ENCODE results near the gene ATP8B3.
A peak's percentile ranks its signal among the peaks of the same experiment; 100 is the strongest.

Gene ATP8B3

GRCh38 chr19:1855828-1856255, 43.8 kb upstream of the ATP8B3 start:
- in situ Hi-C loops (cut with HindIII; ENCODE audit: low pct_unique_long_range_greater_than_20kb, low sequenced_read_pairs), result no loop called here
- no peak for TF ChIP-seq JUND (IDR thresholded peaks at IDR 0.05; ENCODE audit: low read depth)
- DNase-seq (ENCODE audit: low read depth in 1 of 2, low spot score in 1 of 2), result no peak

- TF ChIP-seq JUND (IDR thresholded peaks at IDR 0.05; ENCODE audit: low read depth), result no peak
- peak; percentile 92 to 96 for DNase-seq (ENCODE audit: low read depth in 1 of 2, low spot score in 1 of 2)
Observed at GRCh38 chr19:1855040-1855827, 43.2 kb upstream of the ATP8B3 start.

GRCh38 chr19:1854542-1855039, 42.5 kb upstream of the ATP8B3 start:
- in situ Hi-C loops (cut with HindIII; ENCODE audit: low pct_unique_long_range_greater_than_20kb, low sequenced_read_pairs), result no loop called here
- DNase-seq (ENCODE audit: low read depth in 1 of 2, low spot score in 1 of 2), result peak in 1 of 2 experiments; percentile 81
- no peak for TF ChIP-seq JUND (IDR thresholded peaks at IDR 0.05; ENCODE audit: low read depth)

More at GRCh38 chr19:1855040-1855827, 43.2 kb upstream of the ATP8B3 start:
- in situ Hi-C loops (cut with HindIII; ENCODE audit: low pct_unique_long_range_greater_than_20kb, low sequenced_read_pairs), result no loop called here

- DNase-seq (ENCODE audit: low read depth in 1 of 2, low spot score in 1 of 2), result no peak
- TF ChIP-seq JUND (IDR thresholded peaks at IDR 0.05; ENCODE audit: low read depth), result no peak
- in situ Hi-C loops (cut with HindIII; ENCODE audit: low pct_unique_long_range_greater_than_20kb, low sequenced_read_pairs), result no loop called here
Observed at GRCh38 chr19:1854039-1854541, 42.0 kb upstream of the ATP8B3 start.

GRCh38 chr19:1853295-1854038, 41.4 kb upstream of the ATP8B3 start:
- peak; percentile 82 to 90 for DNase-seq (ENCODE audit: low read depth in 1 of 2, low spot score in 1 of 2)
- in situ Hi-C loops (cut with HindIII; ENCODE audit: low pct_unique_long_range_greater_than_20kb, low sequenced_read_pairs), result no loop called here
- no peak for TF ChIP-seq JUND (IDR thresholded peaks at IDR 0.05; ENCODE audit: low read depth)

GRCh38 chr19:1852581-1853128, 40.6 kb upstream of the ATP8B3 start:
- no peak for TF ChIP-seq JUND (IDR thresholded peaks at IDR 0.05; ENCODE audit: low read depth)
- in situ Hi-C loops (cut with HindIII; ENCODE audit: low pct_unique_long_range_greater_than_20kb, low sequenced_read_pairs), result no loop called here
- DNase-seq (ENCODE audit: low read depth in 1 of 2, low spot score in 1 of 2), result no peak

- in situ Hi-C loops (cut with HindIII; ENCODE audit: low pct_unique_long_range_greater_than_20kb, low sequenced_read_pairs), result no loop called here
- TF ChIP-seq JUND (IDR thresholded peaks at IDR 0.05; ENCODE audit: low read depth), result no peak
- DNase-seq (ENCODE audit: low read depth in 1 of 2, low spot score in 1 of 2), result no peak
Observed at GRCh38 chr19:1851654-1852580, 39.8 kb upstream of the ATP8B3 start.

- DNase-seq (ENCODE audit: low read depth in 1 of 2, low spot score in 1 of 2), result no peak
- in situ Hi-C loops (cut with HindIII; ENCODE audit: low pct_unique_long_range_greater_than_20kb, low sequenced_read_pairs), result no loop called here
- TF ChIP-seq JUND (IDR thresholded peaks at IDR 0.05; ENCODE audit: low read depth), result no peak
Observed at GRCh38 chr19:1850809-1851653, 39.0 kb upstream of the ATP8B3 start.

GRCh38 chr19:1849886-1850398, 37.9 kb upstream of the ATP8B3 start:
- TF ChIP-seq JUND (IDR thresholded peaks at IDR 0.05; ENCODE audit: low read depth), result no peak
- in situ Hi-C loops (cut with HindIII; ENCODE audit: low pct_unique_long_range_greater_than_20kb, low sequenced_read_pairs), result no loop called here
- no peak for DNase-seq (ENCODE audit: low read depth in 1 of 2, low spot score in 1 of 2)

GRCh38 chr19:1849132-1849474, 37.0 kb upstream of the ATP8B3 start:
- TF ChIP-seq JUND (IDR thresholded peaks at IDR 0.05; ENCODE audit: low read depth), result no peak
- no peak for DNase-seq (ENCODE audit: low read depth in 1 of 2, low spot score in 1 of 2)
- in situ Hi-C loops (cut with HindIII; ENCODE audit: low pct_unique_long_range_greater_than_20kb, low sequenced_read_pairs), result no loop called here

All from T47D (cell line).